B cell (primary cell): ENCODE results near the gene ZP1. TPM values are rescaled to one million over a fixed set of nuclear protein-coding genes. Genes with fewer than 3 reads are reported as not detected.

ENCODE experiments used
- ATAC-seq: fragments of 200-7000 bp; cut with Tn5 transposase; one replicate; pipeline ENCODE4 v1.10.0; 2021; ENCODE audit warnings: low read depth, mild to moderate bottlenecking, moderate number of reproducible peaks, moderate library complexity
- CTCF ChIA-PET: fragments of 350-600 bp; sonication (Branson Sonifier 250); formaldehyde crosslinking; loops from one replicate; lab custom pipeline; 2021; ENCODE audit warnings: antibody characterized with exemption, inconsistent platforms; lab: Charles Lee
- POLR2A ChIA-PET: fragments of 350-600 bp; sonication (Branson Sonifier 250); formaldehyde crosslinking; loops from one replicate; lab custom pipeline; 2021; ENCODE audit warnings: antibody characterized with exemption; lab: Charles Lee
- DNase-seq: peaks from one replicate; pipeline ENCODE4 v3.0.0; 2013
- H2AFZ ChIP-seq: 2 replicates; pipeline ENCODE4 v1.6.1; 2012; ENCODE audit warnings: mild to moderate bottlenecking, low read depth, low read length; ENCODE audit not compliant: insufficient read depth, poor library complexity, severe bottlenecking
- H3K27ac ChIP-seq, 2 donors: 1 replicate in 1 of 2; 2 replicates in 1 of 2; pipeline ENCODE4 v1.5.1; 2012 to 2013; ENCODE audit warnings: low read length in 2 of 2, mild to moderate bottlenecking in 2 of 2, moderate library complexity in 1 of 2
- H3K27me3 ChIP-seq, 4 experiments: fragments of 200-600 bp in 1 of 4; sonication (generic) in 1 of 4; replicated peaks in 1 of 4; 1 replicate in 2 of 4; 2 replicates in 2 of 4; pipeline versions ENCODE4 v1.6.1 to v1.7.0; 2013 to 2016; ENCODE audit warnings: low read length in 3 of 4, mild to moderate bottlenecking in 2 of 4, mixed read lengths in 1 of 4, moderate library complexity in 1 of 4; ENCODE audit not compliant: insufficient read depth in 4 of 4, control insufficient read depth in 3 of 4; ENCODE audit errors: control extremely low read depth in 1 of 4
- H3K36me3 ChIP-seq, 2 experiments: replicated peaks in 1 of 2; 1 replicate in 1 of 2; 2 replicates in 1 of 2; pipeline versions ENCODE4 v1.6.1 to v1.7.1; 2013; ENCODE audit warnings: low read length in 1 of 2; ENCODE audit not compliant: insufficient read depth in 2 of 2, control insufficient read depth in 1 of 2; ENCODE audit errors: control extremely low read depth in 1 of 2, extremely low read depth in 1 of 2
- H3K4me1 ChIP-seq, 2 donors: fragments of 200-600 bp in 1 of 2; sonication (generic) in 1 of 2; 1 replicate in 1 of 2; 2 replicates in 1 of 2; pipeline versions ENCODE4 v1.5.1 to v1.6.1; 2013 to 2017; ENCODE audit warnings: low read length in 2 of 2; ENCODE audit not compliant: control insufficient read depth in 2 of 2, insufficient read depth in 2 of 2
- H3K4me2 ChIP-seq: replicated peaks from 2 replicates; pipeline ENCODE3; 2012; ENCODE audit warnings: mild to moderate bottlenecking, low read depth, low read length; ENCODE audit not compliant: poor library complexity, severe bottlenecking
- H3K4me3 ChIP-seq, 5 experiments: fragments of 200-600 bp in 1 of 5; sonication (generic) in 1 of 5; 1 replicate in 3 of 5; 2 replicates in 2 of 5; pipeline versions ENCODE4 v1.5.1 to v1.7.0; 2011 to 2016; ENCODE audit warnings: low read length in 4 of 5, mild to moderate bottlenecking in 4 of 5, low read depth in 2 of 5, control low read depth in 1 of 5, moderate library complexity in 1 of 5; ENCODE audit not compliant: insufficient read depth in 1 of 5; ENCODE audit errors: control extremely low read depth in 1 of 5, extremely low read depth in 1 of 5
- H3K79me2 ChIP-seq: fragments of 200-600 bp; sonication (generic); one replicate; pipeline ENCODE4 v1.6.0; 2016; ENCODE audit warnings: low read length; ENCODE audit not compliant: control insufficient read depth, insufficient read depth
- H3K9ac ChIP-seq: fragments of 200-600 bp; sonication (generic); 2 replicates; pipeline ENCODE4 v1.6.1; 2017; ENCODE audit warnings: mild to moderate bottlenecking, low read length, moderate library complexity
- H3K9me3 ChIP-seq, 3 donors: one replicate each; pipeline versions ENCODE4 v1.6.1 to v1.7.1; 2013; ENCODE audit warnings: low read length in 2 of 3; ENCODE audit not compliant: control insufficient read depth in 2 of 3, insufficient read depth in 1 of 3; ENCODE audit errors: control extremely low read depth in 1 of 3
- H4K20me1 ChIP-seq: 2 replicates; pipeline ENCODE4 v1.6.0; 2012; ENCODE audit warnings: mild to moderate bottlenecking, low read length; ENCODE audit not compliant: insufficient read depth, control insufficient read depth, poor library complexity, severe bottlenecking
- H3K27ac Mint-ChIP-seq: one replicate; pipeline ENCODE4 v1.8.0; 2021; ENCODE audit warnings: mixed read lengths
- H3K27me3 Mint-ChIP-seq: one replicate; pipeline ENCODE4 v1.8.0; 2021; ENCODE audit warnings: mixed read lengths
- H3K4me1 Mint-ChIP-seq: one replicate; pipeline ENCODE4 v1.8.0; 2021; ENCODE audit warnings: mixed read lengths
- H3K4me3 Mint-ChIP-seq: one replicate; pipeline ENCODE4 v1.8.0; 2021; ENCODE audit warnings: mixed read lengths
- H3K9me3 Mint-ChIP-seq: one replicate; pipeline ENCODE4 v1.8.0; 2022; ENCODE audit warnings: mixed read lengths; ENCODE audit not compliant: insufficient read depth
- CTCF ChIP-seq: fragments of 200-600 bp; IDR thresholded peaks from one replicate; pipeline ENCODE4 v1.8.0; 2022; ENCODE audit warnings: antibody characterized with exemption, mild to moderate bottlenecking
- EZH2 ChIP-seq: IDR thresholded peaks from 2 replicates; pipeline ENCODE4 v1.6.1; 2012; ENCODE audit warnings: borderline replicate concordance, low read depth, mild to moderate bottlenecking, moderate library complexity, low read length; ENCODE audit not compliant: insufficient read depth, poor library complexity, severe bottlenecking
- WGBS: methylation state at CpG from one replicate; pipeline ENCODE4 v1.1.5; 2013; ENCODE audit warnings: missing lambda C conversion rate; ENCODE audit not compliant: insufficient coverage; 5-methylcytosine and 5-hydroxymethylcytosine counted together
- intact Hi-C: fragments of 100-400 bp; cut with micrococcal nuclease; formaldehyde crosslinking; loops from one replicate; pipeline ENCODE4 v1.10.0; 2022
- polyA plus RNA-seq: library from polyadenylated mRNA; depleted of rRNA; stranded (reverse); fragments of >200 nt; gene quantifications from 2 replicates; pipeline ENCODE4 v1.2.3, GENCODE V29; 2012
- total RNA-seq, 2 donors: library from RNA; stranded (reverse); fragments of 120-200 nt in 1 of 2; gene quantifications; 1 replicate in 1 of 2; 2 replicates in 1 of 2; pipeline versions ENCODE4 v1.2.3 to v1.2.4, GENCODE V29; 2013 to 2022

The ZP1 gene
- total and polyA plus RNA-seq, 2 donors (not counting 1 experiment from before 2014, with no cell fraction given), result 0.06 TPM; not detected in 1

GRCh38 chr11:60916669-60917206, 49.4 kb downstream of the ZP1 start:
- H3K9ac ChIP-seq, result no peak overlapping the region
- 91% methylated on average over 3 of the region's 3 CpGs for WGBS
- intact Hi-C loops, result loop anchor here (5.0 to 10.0 kb wide), 3 partner anchors 438 to 1252 kb away; partner anchors contain the start of genes FTH1 and PATL1
- H3K4me1 ChIP-seq, result peaks cover 52 to 75% of the 10 kb centered on the region in 2 donors
- no peak for DNase-seq
- Mint-ChIP-seq H3K4me1 (peaks cover 67% of the 10 kb centered on the region), H3K4me3 (peak overlapping the region; percentile 42), H3K9me3 (no peaks in the 10 kb centered on the region), H3K27ac (peak overlapping the region; percentile 74), H3K27me3 (no peaks in the 10 kb centered on the region)
- no peak overlapping the region for H2AFZ ChIP-seq
- ChIA-PET POLR2A (interaction anchor here (1.2 to 8.3 kb wide), 2 partner anchors 15 to 35 kb away, joined by 7 to 96 read pairs; partner anchors contain the start of gene SLC15A3), CTCF (interaction anchor here (0.6 to 11.8 kb wide), 6 partner anchors 11 to 214 kb away, joined by 3 to 129 read pairs (median 12); partner anchors contain the start of gene PRPF19)
- TF ChIP-seq EZH2 (no peak), CTCF (no peak)
- H3K27me3 ChIP-seq, result no peaks in the 10 kb centered on the region
- ATAC-seq, result no peak
- H3K9me3 ChIP-seq, result no peaks in the 10 kb centered on the region
- peak overlapping the region in 1 of 2 donors; percentile 53 for H3K27ac ChIP-seq
- H4K20me1 ChIP-seq, result peaks cover 54% of the 10 kb centered on the region
- peak overlapping the region; percentile 96 for H3K4me2 ChIP-seq
- no peak overlapping the region for H3K4me3 ChIP-seq
- peaks cover 70% of the 10 kb centered on the region for H3K79me2 ChIP-seq
- peaks cover 0 to 30% of the 10 kb centered on the region in 2 experiments for H3K36me3 ChIP-seq

DNA sequence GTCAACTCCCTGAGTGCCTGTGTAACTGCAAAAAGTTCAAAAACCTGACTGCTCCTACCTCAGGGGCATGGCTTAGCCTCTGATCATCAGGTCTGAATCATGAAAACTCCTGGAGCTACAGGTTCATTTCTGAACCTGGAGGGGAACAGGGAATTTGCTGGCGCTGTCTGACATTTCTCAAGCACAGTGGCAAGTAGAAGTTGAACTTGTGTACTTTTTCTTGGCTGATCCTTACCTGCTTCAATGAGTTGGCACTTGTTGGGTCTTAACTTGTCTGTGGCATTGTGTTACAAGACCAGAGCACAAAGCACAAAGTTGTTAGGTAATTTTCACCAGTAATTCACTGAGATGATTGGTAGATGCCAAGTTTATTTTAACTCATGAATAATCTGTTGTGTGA, 49.9 kb downstream of the ZP1 start:
- H3K27ac Mint-ChIP-seq, result peak overlapping the region; percentile 74
- no peak overlapping the region for H3K9ac ChIP-seq
- peak overlapping the region; percentile 96 for H3K4me2 ChIP-seq
- WGBS, result 100% methylated on average over 1 of the region's 1 CpG
- no peaks in the 10 kb centered on the region for H3K27me3 Mint-ChIP-seq
- intact Hi-C loops, result loop anchor here (5.0 to 10.0 kb wide), 3 partner anchors 438 to 1252 kb away; partner anchors contain the start of genes FTH1 and PATL1
- peaks cover 0 to 35% of the 10 kb centered on the region in 2 experiments for H3K36me3 ChIP-seq
- POLR2A ChIA-PET, result interaction anchor here (1.2 to 8.3 kb wide), 2 partner anchors 15 to 35 kb away, joined by 7 to 96 read pairs; partner anchors contain the start of gene SLC15A3
- H3K9me3 ChIP-seq, result no peaks in the 10 kb centered on the region
- no peak for DNase-seq
- H3K4me1 ChIP-seq, result peaks cover 48 to 70% of the 10 kb centered on the region in 2 donors
- peak overlapping the region; percentile 42 for H3K4me3 Mint-ChIP-seq
- no peak for ATAC-seq
- peaks cover 62% of the 10 kb centered on the region for H3K4me1 Mint-ChIP-seq
- peak overlapping the region in 1 of 2 donors; percentile 53 for H3K27ac ChIP-seq
- peaks cover 70% of the 10 kb centered on the region for H3K79me2 ChIP-seq
- peaks cover 59% of the 10 kb centered on the region for H4K20me1 ChIP-seq
- peaks cover 0 to 3% (median 0%) of the 10 kb centered on the region in 4 experiments for H3K27me3 ChIP-seq
- H3K9me3 Mint-ChIP-seq, result no peaks in the 10 kb centered on the region
- TF ChIP-seq CTCF, result no peak
- no peak for TF ChIP-seq EZH2
- H2AFZ ChIP-seq, result no peak overlapping the region
- no peak overlapping the region for H3K4me3 ChIP-seq
- CTCF ChIA-PET, result interaction anchor here (0.6 to 11.8 kb wide), 5 partner anchors 14 to 213 kb away, joined by 3 to 129 read pairs (median 12); partner anchors contain the start of gene PRPF19
